ENCODE measurements around the gene PADI6.

Gene PADI6

DNA sequence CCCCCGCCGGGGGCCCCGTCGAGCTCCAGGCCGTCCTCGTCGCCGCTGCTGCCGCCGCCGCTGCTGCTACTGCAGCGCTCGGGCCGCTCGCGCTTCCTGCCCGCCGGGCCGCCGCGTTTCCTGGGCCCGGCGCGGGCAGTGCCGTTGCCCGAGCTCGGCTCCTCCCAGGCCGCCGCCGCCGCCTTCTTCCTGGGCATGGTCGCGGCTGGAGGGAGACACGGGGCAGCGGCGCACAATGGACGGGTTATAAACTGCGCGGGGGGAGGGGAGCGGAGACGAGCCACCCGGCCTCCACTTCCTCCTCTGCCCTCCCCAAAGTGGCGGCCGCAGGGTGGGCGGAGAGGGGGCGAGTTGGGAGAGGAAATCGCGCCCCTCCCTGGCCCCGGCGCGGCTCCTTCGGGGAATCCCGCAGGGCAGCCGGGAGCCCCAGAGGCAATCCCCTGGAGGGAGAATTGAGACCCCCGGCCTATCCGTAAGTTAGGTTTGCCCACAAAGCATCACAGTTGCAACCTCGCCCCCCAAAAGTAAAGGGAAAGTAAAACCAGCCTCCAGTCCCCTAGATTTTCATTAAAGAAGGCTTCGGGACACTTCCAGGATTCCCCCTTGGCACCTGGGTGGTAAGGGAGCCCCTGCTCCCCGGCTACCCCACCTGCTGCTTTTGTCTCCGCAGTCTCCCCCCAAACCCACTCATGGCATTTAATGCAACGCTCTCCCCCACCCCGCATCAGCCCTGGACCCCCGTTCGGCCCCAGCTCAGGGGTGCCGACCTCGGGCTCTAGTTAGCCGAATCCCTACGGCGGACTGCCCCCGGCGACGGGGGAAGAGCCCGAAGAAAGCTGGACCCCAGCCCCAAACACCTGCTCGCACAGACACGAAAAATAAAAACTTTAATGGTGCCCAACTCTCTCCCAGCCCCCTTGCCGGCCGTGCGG, 66.6 kb downstream of the PADI6 start:
- no peak for DNase-seq (ENCODE audit: low read depth)
- peak overlapping the region; percentile 87 for H3K4me3 ChIP-seq (ENCODE audit: low read depth, low read length)
- TF ChIP-seq, protein P1, sequence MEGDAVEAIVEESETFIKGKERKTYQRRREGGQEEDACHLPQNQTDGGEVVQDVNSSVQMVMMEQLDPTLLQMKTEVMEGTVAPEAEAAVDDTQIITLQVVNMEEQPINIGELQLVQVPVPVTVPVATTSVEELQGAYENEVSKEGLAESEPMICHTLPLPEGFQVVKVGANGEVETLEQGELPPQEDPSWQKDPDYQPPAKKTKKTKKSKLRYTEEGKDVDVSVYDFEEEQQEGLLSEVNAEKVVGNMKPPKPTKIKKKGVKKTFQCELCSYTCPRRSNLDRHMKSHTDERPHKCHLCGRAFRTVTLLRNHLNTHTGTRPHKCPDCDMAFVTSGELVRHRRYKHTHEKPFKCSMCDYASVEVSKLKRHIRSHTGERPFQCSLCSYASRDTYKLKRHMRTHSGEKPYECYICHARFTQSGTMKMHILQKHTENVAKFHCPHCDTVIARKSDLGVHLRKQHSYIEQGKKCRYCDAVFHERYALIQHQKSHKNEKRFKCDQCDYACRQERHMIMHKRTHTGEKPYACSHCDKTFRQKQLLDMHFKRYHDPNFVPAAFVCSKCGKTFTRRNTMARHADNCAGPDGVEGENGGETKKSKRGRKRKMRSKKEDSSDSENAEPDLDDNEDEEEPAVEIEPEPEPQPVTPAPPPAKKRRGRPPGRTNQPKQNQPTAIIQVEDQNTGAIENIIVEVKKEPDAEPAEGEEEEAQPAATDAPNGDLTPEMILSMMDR (IDR thresholded peaks at IDR 0.05; ENCODE audit: low read depth, low read length, missing control alignments): no peak
- in situ Hi-C loops (cut with HindIII; ENCODE audit: low sequenced_read_pairs): no loop called here

DNA sequence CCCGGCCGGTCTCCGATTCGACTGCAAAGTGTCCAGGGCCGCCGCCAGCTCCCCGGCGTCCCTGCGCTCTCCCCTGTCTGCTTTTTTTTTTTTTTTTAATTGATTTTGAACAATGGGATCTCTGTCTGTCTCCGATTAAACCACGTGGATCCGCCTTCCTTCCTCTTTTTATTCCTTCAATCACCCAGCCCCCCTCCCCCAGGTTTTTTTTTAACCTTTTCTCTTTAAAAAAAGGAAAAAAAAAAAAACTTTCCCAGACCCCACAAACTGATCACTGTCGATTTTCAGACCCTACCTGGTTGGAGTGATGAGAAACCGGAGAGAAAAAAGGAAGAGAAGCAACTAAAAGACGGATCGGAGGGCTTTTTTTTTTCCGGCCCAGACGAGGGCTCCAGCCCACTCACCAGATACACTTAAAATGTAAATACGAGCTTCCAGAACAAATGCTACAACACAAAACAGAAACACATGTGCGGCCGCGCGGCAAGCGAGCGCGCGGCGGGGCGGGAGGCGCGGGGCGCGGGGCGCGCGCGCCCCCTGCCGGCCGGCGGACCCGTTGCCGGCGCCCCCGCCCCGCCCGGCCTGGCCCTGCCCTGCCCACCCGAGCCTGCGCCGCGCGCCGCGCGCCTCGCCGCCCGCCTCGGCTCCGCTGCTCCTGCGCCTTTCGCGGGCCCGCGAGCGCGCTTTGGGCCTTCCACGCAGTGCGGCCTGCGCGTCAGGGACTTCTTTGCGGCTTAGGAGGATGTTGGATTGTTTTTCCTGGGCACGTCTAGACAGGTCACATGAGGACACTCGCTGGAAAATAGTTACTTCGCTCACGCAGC, 67.5 kb downstream of the PADI6 start, which contains the start of gene RCC2:
TSS of gene RCC2 (minus strand) at position 428 of the 824 bp plus-strand sequence. CDS start 1,163 bp downstream, outside the sequence.
- in situ Hi-C loops (cut with HindIII; ENCODE audit: low sequenced_read_pairs): no loop called here
- TF ChIP-seq, protein P1 (IDR thresholded peaks at IDR 0.05; ENCODE audit: low read depth, low read length, missing control alignments): no peak
- peak; percentile 33 for DNase-seq (ENCODE audit: low read depth)
- H3K4me3 ChIP-seq (ENCODE audit: low read depth, low read length): peak within 1 kb of the TSS; percentile 87

DNA sequence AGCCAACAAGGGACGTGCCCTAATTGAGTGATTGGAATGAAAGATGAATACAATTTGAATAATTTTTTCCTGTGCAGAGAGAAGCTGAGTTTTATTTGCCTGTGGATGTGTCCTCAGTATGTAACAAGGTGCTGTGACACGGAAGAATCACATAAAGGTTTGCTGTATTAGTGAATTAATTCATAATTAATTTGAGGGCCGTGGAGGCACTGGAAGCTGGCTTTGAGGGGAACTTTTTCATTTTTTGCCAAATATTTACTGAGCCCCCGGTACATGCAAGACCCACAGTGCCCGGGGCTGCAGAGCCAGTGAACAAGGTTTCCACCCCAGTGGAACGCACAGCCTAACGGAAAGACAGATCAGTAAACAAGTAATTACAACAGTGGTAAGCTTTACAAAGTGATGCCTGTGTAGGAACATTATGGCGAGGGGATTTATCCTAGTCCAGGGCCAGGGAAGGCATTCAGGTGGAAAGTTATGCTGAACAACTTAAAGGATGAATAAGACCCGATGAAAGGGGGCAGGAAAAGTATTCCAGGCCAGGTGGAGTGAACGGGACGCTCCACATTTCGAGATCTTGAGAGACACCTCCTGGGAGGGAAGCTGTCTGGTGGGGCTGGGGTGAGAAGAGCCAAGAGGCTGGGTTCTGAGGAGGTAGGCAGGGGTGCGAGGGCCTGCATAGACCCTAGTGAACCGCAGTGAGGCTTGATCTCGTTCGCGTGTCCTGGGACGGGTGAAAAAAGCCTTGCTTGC, 68.3 kb downstream of the PADI6 start:
- TF ChIP-seq, protein P1 (IDR thresholded peaks at IDR 0.05; ENCODE audit: low read depth, low read length, missing control alignments): no peak
- DNase-seq (ENCODE audit: low read depth): no peak
- peak overlapping the region; percentile 49 for H3K4me3 ChIP-seq (ENCODE audit: low read depth, low read length)
- in situ Hi-C loops (cut with HindIII; ENCODE audit: low sequenced_read_pairs): no loop called here

DNA sequence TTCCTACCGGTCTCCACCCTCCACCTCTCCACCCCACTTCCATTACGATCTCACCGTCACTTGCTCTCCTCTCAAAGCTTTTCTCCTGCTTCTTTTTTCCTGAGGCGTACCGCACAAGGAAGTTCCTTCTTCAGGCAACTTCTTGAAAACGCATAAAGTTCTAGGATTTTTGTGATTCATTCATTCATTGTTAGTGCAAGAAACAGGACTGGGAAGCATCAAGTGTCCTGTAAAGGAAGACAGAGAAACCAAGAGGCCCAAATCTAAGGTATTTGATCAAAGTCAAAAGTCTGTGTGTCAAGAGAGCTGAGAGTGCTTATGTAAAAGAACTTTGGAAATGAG, 68.8 kb downstream of the PADI6 start:
- in situ Hi-C loops (cut with HindIII; ENCODE audit: low sequenced_read_pairs): no loop called here
- no peak for DNase-seq (ENCODE audit: low read depth)
- TF ChIP-seq, protein P1 (IDR thresholded peaks at IDR 0.05; ENCODE audit: low read depth, low read length, missing control alignments): no peak
- peak overlapping the region; percentile 49 for H3K4me3 ChIP-seq (ENCODE audit: low read depth, low read length)

DNA sequence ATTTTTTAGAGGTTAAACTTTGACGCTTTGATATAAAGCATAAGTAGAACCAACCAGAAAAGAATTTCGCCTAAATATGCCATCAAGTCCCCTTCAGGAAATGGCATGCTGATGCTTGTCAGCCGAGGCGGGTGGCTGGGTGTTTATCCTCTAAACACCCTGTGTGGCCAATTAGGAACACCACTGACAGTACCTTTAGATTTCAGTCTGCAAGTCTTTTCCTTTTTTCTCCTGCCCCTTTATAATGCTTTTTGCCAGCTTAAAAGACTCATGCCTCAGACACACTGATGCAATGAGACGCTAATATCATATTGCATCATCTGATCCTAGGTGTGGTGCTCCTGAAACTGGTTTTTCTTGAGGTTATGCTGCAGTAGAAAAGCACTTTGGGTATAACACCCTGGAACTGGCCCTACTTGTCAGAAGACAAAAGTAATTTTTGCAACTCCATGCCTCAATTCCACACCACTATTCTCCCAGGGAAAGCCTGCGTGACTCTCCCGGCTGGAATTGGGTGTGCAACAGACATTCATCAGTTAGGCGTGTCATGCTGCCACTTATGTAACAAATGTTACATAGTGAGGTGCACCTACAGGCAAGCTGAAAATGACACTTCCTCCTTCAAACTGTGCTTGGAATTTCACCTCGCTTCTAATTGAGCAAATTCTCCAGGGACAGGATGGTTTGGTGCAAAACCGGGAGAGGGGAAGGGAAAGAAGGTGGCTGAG, 69.4 kb downstream of the PADI6 start:
- TF ChIP-seq, protein P1 (IDR thresholded peaks at IDR 0.05; ENCODE audit: low read depth, low read length, missing control alignments): no peak
- in situ Hi-C loops (cut with HindIII; ENCODE audit: low sequenced_read_pairs): no loop called here
- DNase-seq (ENCODE audit: low read depth): no peak
- no peak overlapping the region for H3K4me3 ChIP-seq (ENCODE audit: low read depth, low read length)
